Stimulated activated CD8-positive, alpha-beta memory T cell treated with anti-CD3 and anti-CD28 coated beads, Interleukin-7, amount 100 ng/mL, for 4 hours (primary cell): ENCODE data around the gene RPRM.
"Not testable (repeated sequence)": the region's sequence is repeated elsewhere in the genome, so short reads cannot be mapped to it uniquely, and the experiment has no call there.

Experiments used
- DNase-seq, 2 donors: peaks; one replicate each; pipeline ENCODE4 v3.0.0-alpha.2; 2020; ENCODE audit warnings: low read depth in 2 of 2

RPRM gene

GRCh38 chr2:153455861-153456260 is 22.7 kb downstream of the RPRM start:
- DNase-seq = no peak

GRCh38 chr2:153455403-153455802 is 23.2 kb downstream of the RPRM start:
- no peak for DNase-seq

GRCh38 chr2:153451611-153452010 is 27.0 kb downstream of the RPRM start:
- DNase-seq = no peak

GRCh38 chr2:153443106-153443505 is 35.5 kb downstream of the RPRM start:
- no peak for DNase-seq

DNA sequence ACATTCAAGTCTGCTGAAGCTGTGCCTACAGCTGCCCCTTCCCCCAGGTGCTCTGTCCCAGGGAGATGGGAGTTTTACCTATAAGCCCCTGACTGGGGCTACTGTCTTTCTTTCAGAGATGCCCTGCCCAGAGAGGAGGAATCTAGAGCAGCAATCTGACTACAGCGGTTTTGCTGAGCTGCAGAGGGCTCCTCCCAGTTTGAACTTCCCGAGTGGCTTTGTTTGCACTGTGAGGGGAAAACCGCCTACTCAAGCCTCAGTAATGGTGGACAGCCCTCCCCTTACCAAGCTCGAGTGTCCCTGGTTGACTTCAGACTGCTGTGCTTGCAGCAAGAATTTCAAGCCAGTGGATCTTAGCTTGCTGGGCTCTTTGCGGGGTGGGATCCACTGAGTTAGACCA is 35.9 kb downstream of the RPRM start:
- DNase-seq = not testable (repeated sequence)

DNA sequence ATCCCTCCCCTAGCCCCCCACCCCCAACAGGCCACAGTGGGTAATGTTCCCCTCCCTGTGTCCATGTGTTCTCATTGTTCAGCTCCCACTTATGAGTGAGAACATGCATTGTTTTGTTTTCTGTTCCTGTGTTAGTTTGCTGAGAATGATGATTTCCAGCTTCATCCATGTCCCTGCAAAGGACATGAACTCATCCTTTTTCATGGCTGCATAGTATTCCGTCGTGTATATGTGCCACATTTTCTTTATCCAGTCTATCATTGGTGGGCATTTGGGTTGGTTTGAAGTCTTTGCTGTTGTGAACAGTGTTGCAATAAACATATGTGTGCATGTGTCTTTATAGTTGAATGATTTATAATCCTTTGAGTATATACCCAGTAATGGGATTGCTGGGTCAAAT is 38.5 kb downstream of the RPRM start:
- DNase-seq = not testable (repeated sequence)

GRCh38 chr2:153433403-153433802 is 45.2 kb downstream of the RPRM start:
- DNase-seq = no peak

DNA sequence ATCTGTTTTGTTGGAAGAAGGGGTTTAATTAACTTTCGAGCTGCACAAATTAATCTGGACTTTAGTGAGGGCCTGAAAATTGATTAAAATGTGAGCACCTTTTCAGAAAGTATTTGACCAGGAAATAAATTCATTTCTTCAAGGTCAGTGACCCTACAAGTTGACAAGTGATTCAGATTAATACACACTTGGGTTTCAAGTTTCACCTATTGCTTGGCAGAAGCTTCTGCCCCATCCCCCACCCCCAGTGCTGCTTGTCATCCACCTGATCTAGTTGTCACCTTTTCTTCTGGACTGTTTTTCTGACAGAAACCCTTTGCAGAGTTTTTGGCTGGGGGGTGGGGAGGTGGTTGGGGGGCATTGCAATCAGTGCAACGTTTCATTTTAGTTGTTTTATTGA is 46.2 kb downstream of the RPRM start:
- DNase-seq = no peak

GRCh38 chr2:153431114-153431513 is 47.4 kb downstream of the RPRM start:
- no peak for DNase-seq
